CD4-positive, alpha-beta T cell (primary cell): Measurements from ENCODE around the gene NOC3L. TPM values are rescaled to one million over a fixed set of nuclear protein-coding genes. Genes with fewer than 3 reads are reported as not detected.

ENCODE experiments used
- ATAC-seq: fragments of 200-7000 bp; cut with Tn5 transposase; one replicate; pipeline ENCODE4 v1.10.0; 2022; ENCODE audit warnings: mild to moderate bottlenecking; ENCODE audit not compliant: poor library complexity
- CTCF ChIA-PET: fragments of 350-600 bp; sonication (Branson Sonifier 250); formaldehyde crosslinking; loops from one replicate; lab custom pipeline; 2021; ENCODE audit warnings: antibody characterized with exemption, inconsistent platforms; lab: Charles Lee
- POLR2A ChIA-PET: fragments of 350-600 bp; sonication (Branson Sonifier 250); formaldehyde crosslinking; loops from one replicate; lab custom pipeline; 2021; ENCODE audit warnings: antibody characterized with exemption, inconsistent platforms; lab: Charles Lee
- DNase-seq, 14 experiments: peaks; one replicate each; pipeline ENCODE4 v3.0.0-alpha.2; 2013 to 2020; ENCODE audit warnings: mixed read lengths in 2 of 14
- H3K27ac ChIP-seq, 2 donors: one replicate each; pipeline versions ENCODE4 v1.5.1 to v1.7.0; 2013; ENCODE audit warnings: low read length in 2 of 2, low read depth in 1 of 2, mild to moderate bottlenecking in 1 of 2
- H3K27me3 ChIP-seq, 2 experiments: 1 replicate in 1 of 2; 2 replicates in 1 of 2; pipeline versions ENCODE4 v1.6.1 to v1.7.0; 2013; ENCODE audit warnings: low read length in 2 of 2, control low read depth in 1 of 2, mild to moderate bottlenecking in 1 of 2, moderate library complexity in 1 of 2; ENCODE audit not compliant: insufficient read depth in 2 of 2, control insufficient read depth in 1 of 2
- H3K36me3 ChIP-seq: one replicate; pipeline ENCODE4 v1.6.1; 2013; ENCODE audit warnings: low read length, control low read depth; ENCODE audit not compliant: insufficient read depth
- H3K4me1 ChIP-seq: one replicate; pipeline ENCODE4 v1.6.1; 2013; ENCODE audit warnings: low read length, control low read depth; ENCODE audit not compliant: insufficient read depth
- H3K4me3 ChIP-seq: one replicate; pipeline ENCODE4 v1.5.1; 2013; ENCODE audit warnings: mild to moderate bottlenecking, low read length, moderate library complexity
- H3K9me3 ChIP-seq, 2 experiments: 1 replicate in 1 of 2; 2 replicates in 1 of 2; pipeline versions ENCODE4 v1.6.1 to v1.7.0; 2013; ENCODE audit warnings: low read length in 2 of 2, mild to moderate bottlenecking in 2 of 2, control low read depth in 1 of 2, moderate library complexity in 1 of 2; ENCODE audit not compliant: control insufficient read depth in 1 of 2, insufficient read depth in 1 of 2
- H3K27ac Mint-ChIP-seq: one replicate; pipeline ENCODE4 v1.8.0; 2020; ENCODE audit warnings: mixed read lengths
- H3K27me3 Mint-ChIP-seq: one replicate; pipeline ENCODE4 v1.8.0; 2021; ENCODE audit warnings: mixed read lengths
- H3K36me3 Mint-ChIP-seq: one replicate; pipeline ENCODE4 v1.8.0; 2021; ENCODE audit warnings: low read depth, mixed read lengths
- H3K4me1 Mint-ChIP-seq: one replicate; pipeline ENCODE4 v1.8.0; 2021; ENCODE audit warnings: low read depth, mixed read lengths
- H3K4me3 Mint-ChIP-seq: one replicate; pipeline ENCODE4 v1.8.0; 2020; ENCODE audit warnings: mild to moderate bottlenecking, mixed read lengths
- H3K9me3 Mint-ChIP-seq: one replicate; pipeline ENCODE4 v1.8.0; 2020; ENCODE audit warnings: mixed read lengths
- CTCF ChIP-seq: fragments of 200-600 bp; IDR thresholded peaks from one replicate; pipeline ENCODE4 v1.8.0; 2022; ENCODE audit warnings: antibody characterized with exemption, mild to moderate bottlenecking
- intact Hi-C, 2 experiments: fragments of 100-400 bp; cut with DNase I in 1 of 2; cut with micrococcal nuclease in 1 of 2; formaldehyde crosslinking; loops; one replicate each; pipeline versions ENCODE4 v1.15.1 to v1.9.0; 2023 to 2025; cut with DNase I, micrococcal nuclease
- total RNA-seq, 174 experiments: library from RNA in 2 of 174; stranded (reverse) in 2 of 174; gene quantifications; one replicate each; pipeline ENCODE4 v1.2.3 and lab custom pipeline; 2021 to 2026

NOC3L gene
- total RNA-seq, 2 experiments from 2014 or later: 7.1 to 8.0 TPM

GRCh38 chr10:94308866-94309265 is 53.9 kb downstream of the NOC3L start:
- no peaks in the 10 kb centered on the region for H3K9me3 ChIP-seq
- no peak for ATAC-seq
- Mint-ChIP-seq H3K36me3 (no peaks in the 10 kb centered on the region), H3K9me3 (no peaks in the 10 kb centered on the region), H3K4me1 (no peaks in the 10 kb centered on the region), H3K27ac (no peak overlapping the region), H3K27me3 (peaks cover 76% of the 10 kb centered on the region), H3K4me3 (no peak overlapping the region)
- H3K27ac ChIP-seq: no peak overlapping the region
- H3K36me3 ChIP-seq: no peaks in the 10 kb centered on the region
- H3K4me1 ChIP-seq: no peaks in the 10 kb centered on the region
- ChIA-PET CTCF (no interaction called here), POLR2A (no interaction called here)
- H3K4me3 ChIP-seq: no peak overlapping the region
- intact Hi-C loops: no loop called here
- no peak for DNase-seq
- no peak for TF ChIP-seq CTCF
- H3K27me3 ChIP-seq: peaks cover 10 to 15% of the 10 kb centered on the region in 2 experiments

GRCh38 chr10:94307046-94307615 is 55.6 kb downstream of the NOC3L start:
- Mint-ChIP-seq H3K36me3 (no peaks in the 10 kb centered on the region), H3K27ac (no peak overlapping the region), H3K9me3 (no peaks in the 10 kb centered on the region), H3K27me3 (peaks cover 81% of the 10 kb centered on the region), H3K4me3 (no peak overlapping the region), H3K4me1 (no peaks in the 10 kb centered on the region)
- Histone ChIP-seq H3K27ac (no peak overlapping the region), H3K36me3 (no peaks in the 10 kb centered on the region), H3K9me3 (no peaks in the 10 kb centered on the region), H3K27me3 (peaks cover 10 to 15% of the 10 kb centered on the region in 2 experiments), H3K4me3 (no peak overlapping the region), H3K4me1 (no peaks in the 10 kb centered on the region)
- ATAC-seq: no peak
- no peak for TF ChIP-seq CTCF
- intact Hi-C loops: no loop called here
- ChIA-PET POLR2A (no interaction called here), CTCF (no interaction called here)
- DNase-seq: no peak

- peaks cover 16% of the 10 kb centered on the region for H3K4me1 Mint-ChIP-seq
- intact Hi-C loops: no loop called here
- ATAC-seq (no peak), DNase-seq (no peak)
- CTCF ChIA-PET: no interaction called here
- no peak overlapping the region for H3K4me3 Mint-ChIP-seq
- Histone ChIP-seq H3K27me3 (peaks cover 13 to 14% of the 10 kb centered on the region in 2 experiments), H3K9me3 (no peaks in the 10 kb centered on the region), H3K27ac (no peak overlapping the region), H3K36me3 (no peaks in the 10 kb centered on the region), H3K4me3 (no peak overlapping the region), H3K4me1 (peaks cover 8% of the 10 kb centered on the region)
- peaks cover 73% of the 10 kb centered on the region for H3K27me3 Mint-ChIP-seq
- TF ChIP-seq CTCF: no peak
- no peak overlapping the region for H3K27ac Mint-ChIP-seq
- POLR2A ChIA-PET: no interaction called here
- H3K9me3 Mint-ChIP-seq: no peaks in the 10 kb centered on the region
- no peaks in the 10 kb centered on the region for H3K36me3 Mint-ChIP-seq
Measured at GRCh38 chr10:94303929-94304328, 58.8 kb downstream of the NOC3L start.
